HepG2 (cell line): Measurements from ENCODE around the gene CDKN3. TPM values are rescaled to one million over a fixed set of nuclear protein-coding genes. Genes with fewer than 3 reads are reported as not detected.
A peak's percentile ranks its signal among the peaks of the same experiment; 100 is the strongest.

Source experiments
- ARID4A ChIP-seq: sonication (generic); formaldehyde crosslinking; IDR thresholded peaks from 2 replicates; pipeline ENCODE4 v1.5.0; 2020; ENCODE audit warnings: mild to moderate bottlenecking, missing genetic modification reagents, borderline replicate concordance
- CENPX ChIP-seq: sonication (generic); formaldehyde crosslinking; IDR thresholded peaks from 2 replicates; pipeline ENCODE4 v1.9.0; 2021; ENCODE audit warnings: mild to moderate bottlenecking, missing genetic modification reagents, moderate library complexity
- ERF ChIP-seq: IDR thresholded peaks from 2 replicates; pipeline ENCODE4 v1.6.1; 2018; ENCODE audit warnings: missing biosample characterization, missing genetic modification reagents
- FLYWCH1 ChIP-seq: sonication (generic); formaldehyde crosslinking; IDR thresholded peaks from 2 replicates; pipeline ENCODE4 v1.8.1; 2023; ENCODE audit warnings: mild to moderate bottlenecking, missing genetic modification reagents
- FOXA1 ChIP-seq, 2 experiments: fragments of 450-650 bp in 1 of 2; sonication (generic) in 1 of 2; formaldehyde crosslinking in 1 of 2; IDR thresholded peaks; 2 replicates each; pipeline versions ENCODE4 v1.4.0 to v1.6.1; 2016 to 2020; ENCODE audit warnings: missing genetic modification reagents in 1 of 2
- FOXJ3 ChIP-seq: sonication (generic); formaldehyde crosslinking; IDR thresholded peaks from 2 replicates; pipeline ENCODE4 v1.4.0; 2020; ENCODE audit warnings: missing genetic modification reagents, mild to moderate bottlenecking, borderline replicate concordance
- GABPA ChIP-seq, 2 experiments: IDR thresholded peaks; 2 replicates each; pipeline ENCODE4 v1.6.1; 2011 to 2016; ENCODE audit warnings: low read depth in 2 of 2, low read length in 1 of 2, missing biosample characterization in 1 of 2, missing genetic modification characterization in 1 of 2
- JDP2 ChIP-seq: sonication (generic); formaldehyde crosslinking; IDR thresholded peaks from 2 replicates; pipeline ENCODE4 v1.8.1; 2022; ENCODE audit warnings: missing genetic modification reagents, borderline replicate concordance
- MXD3 ChIP-seq: IDR thresholded peaks from 2 replicates; pipeline ENCODE4 v1.6.1; 2016; ENCODE audit warnings: mild to moderate bottlenecking, missing biosample characterization, missing genetic modification reagents
- NONO ChIP-seq, 2 experiments: fragments of 450-650 bp in 1 of 2; sonication (generic) in 1 of 2; formaldehyde crosslinking in 1 of 2; IDR thresholded peaks in 1 of 2; conservative IDR thresholded peaks in 1 of 2; 2 replicates each; pipeline versions ENCODE4 v1.6.1 to v1.8.0; 2017 to 2022; ENCODE audit warnings: mild to moderate bottlenecking in 1 of 2, missing genetic modification reagents in 1 of 2, moderate library complexity in 1 of 2
- SKI ChIP-seq: fragments of 450-650 bp; IDR thresholded peaks from one replicate; pipeline ENCODE4 v1.6.1; 2018; ENCODE audit warnings: mild to moderate bottlenecking; ENCODE audit not compliant: partially characterized antibody
- TFDP1 ChIP-seq: IDR thresholded peaks from 2 replicates; pipeline ENCODE4 v1.6.1; 2016; ENCODE audit warnings: missing compliant biosample characterization, missing genetic modification reagents, borderline replicate concordance
- ZFP36L1 ChIP-seq: sonication (generic); formaldehyde crosslinking; IDR thresholded peaks from 2 replicates; pipeline ENCODE4 v1.8.0; 2022; ENCODE audit warnings: mild to moderate bottlenecking, missing genetic modification reagents, moderate library complexity
- ZNF207 ChIP-seq: fragments of 450-650 bp; IDR thresholded peaks from 2 replicates; pipeline ENCODE4 v1.6.1; 2016; ENCODE audit warnings: antibody characterized with exemption, borderline replicate concordance
- ZNF317 ChIP-seq: sonication (generic); formaldehyde crosslinking; IDR thresholded peaks from 2 replicates; pipeline ENCODE4 v1.5.0; 2020; ENCODE audit warnings: mild to moderate bottlenecking, missing genetic modification reagents
- ZNF343 ChIP-seq: sonication (generic); formaldehyde crosslinking; IDR thresholded peaks from 2 replicates; pipeline ENCODE4 v1.4.0; 2020; ENCODE audit warnings: mild to moderate bottlenecking, missing genetic modification reagents
- ZNF609 ChIP-seq: sonication (generic); formaldehyde crosslinking; IDR thresholded peaks from 2 replicates; pipeline ENCODE4 v1.4.0; 2020; ENCODE audit warnings: mild to moderate bottlenecking, missing genetic modification reagents, borderline replicate concordance
- ZSCAN22 ChIP-seq: sonication (generic); formaldehyde crosslinking; IDR thresholded peaks from 2 replicates; pipeline ENCODE4 v1.4.0; 2020; ENCODE audit warnings: mild to moderate bottlenecking, missing genetic modification reagents
- polyA plus RNA-seq, 8 experiments: library from polyadenylated mRNA; depleted of rRNA in 3 of 8; stranded (reverse) in 7 of 8; unstranded in 1 of 8; fragments of >200 nt; fragmentation: Illumina TruSeq in 4 of 8; extraction: Trizol in 4 of 8; gene quantifications; 2 replicates each; pipeline versions ENCODE4 v1.2.1 to v1.2.3, GENCODE V29; 2011 to 2016; ENCODE audit warnings: low read depth in 4 of 8, missing spikeins in 1 of 8, mixed read lengths in 1 of 8; ENCODE audit not compliant: insufficient read depth in 1 of 8
- total RNA-seq, 5 experiments: library from RNA; depleted of rRNA; stranded (reverse); fragments of >200 nt; fragmentation: Illumina TruSeq; extraction: Trizol; gene quantifications; 2 replicates each; pipeline ENCODE4 v1.2.3, GENCODE V29; 2016; ENCODE audit warnings: low read depth in 1 of 5

The CDKN3 gene
- total and polyA plus RNA-seq, 2 of the 13 experiments (the other 11 are each of a cell fraction or from before 2014, with no cell fraction given), result 63.0 to 88.9 TPM

- TF ChIP-seq FOXA1 (IDR thresholded peaks at IDR 0.05) (peak; percentile 63), FOXA1 (CRISPR knock-in tag; IDR thresholded peaks at IDR 0.05) (peak; percentile 66), CENPX (CRISPR knock-in tag) (no peak), ZNF207 (no peak), NONO (IDR thresholded peaks at IDR 0.05) (no peak), NONO (CRISPR knock-in tag; conservative IDR thresholded peaks at IDR 0.05) (0 out of 2 replicates have a peak, but pooled peaks have one; percentile 21), SKI (peak; percentile 23), GABPA (IDR thresholded peaks at IDR 0.05; ENCODE audit: low read depth, low read length) (no peak), GABPA (CRISPR knock-in tag; IDR thresholded peaks at IDR 0.05; ENCODE audit: low read depth) (peak; percentile 24; the same call in 1 of the 2 replicates), JDP2 (CRISPR knock-in tag) (no peak), ZNF317 (CRISPR knock-in tag) (no peak; the same call in 1 of the 2 replicates), ZSCAN22 (CRISPR knock-in tag) (no peak), ZNF343 (CRISPR knock-in tag) (no peak), TFDP1 (CRISPR knock-in tag) (no peak), ARID4A (CRISPR knock-in tag) (peak; percentile 41; the same call in 1 of the 2 replicates), FLYWCH1 (CRISPR knock-in tag) (no peak), FOXJ3 (CRISPR knock-in tag) (peak; percentile 91; the same call in 1 of the 2 replicates), ZNF609 (CRISPR knock-in tag) (peak; percentile 93), ERF (CRISPR knock-in tag) (peak; percentile 82; the same call in 1 of the 2 replicates), ZFP36L1 (CRISPR knock-in tag) (no peak), MXD3 (CRISPR knock-in tag) (no peak)
Measured at GRCh38 chr14:54424479-54424901, 27.7 kb downstream of the CDKN3 start (continued).
